HG03103 (cell line): ENCODE measurements around the gene PSMD3.

Source experiments
- ATAC-seq: cut with Tn5 transposase; IDR thresholded peaks from one replicate; pipeline ENCODE4 v1.9.1; 2021; ENCODE audit warnings: low read depth; ENCODE audit not compliant: unreplicated experiment

PSMD3 gene

GRCh38 chr17:40041196-40041595, 60.6 kb downstream of the PSMD3 start:
- no peak for ATAC-seq
